Endothelial cell (in vitro differentiated cells): ENCODE results near the gene HLA-DQA1. TPM values are rescaled to one million over a fixed set of nuclear protein-coding genes. Genes with fewer than 3 reads are reported as not detected.

Experiments
- DNase-seq: peaks from one replicate; pipeline ENCODE4 v3.0.0; 2021; ENCODE audit warnings: low spot score
- H3K27ac Mint-ChIP-seq: one replicate; pipeline ENCODE4 v1.8.0; 2021; ENCODE audit warnings: mixed read lengths, inconsistent platforms; ENCODE audit not compliant: unreplicated experiment
- H3K27me3 Mint-ChIP-seq: one replicate; pipeline ENCODE4 v1.8.0; 2021; ENCODE audit warnings: mild to moderate bottlenecking, moderate library complexity, mixed read lengths, inconsistent platforms; ENCODE audit not compliant: unreplicated experiment
- H3K36me3 Mint-ChIP-seq: one replicate; pipeline ENCODE4 v1.8.0; 2021; ENCODE audit warnings: mild to moderate bottlenecking, low read depth, mixed read lengths, inconsistent platforms; ENCODE audit not compliant: unreplicated experiment
- H3K4me1 Mint-ChIP-seq: one replicate; pipeline ENCODE4 v1.8.0; 2021; ENCODE audit warnings: mild to moderate bottlenecking, mixed read lengths, inconsistent platforms; ENCODE audit not compliant: unreplicated experiment
- H3K4me3 Mint-ChIP-seq: one replicate; pipeline ENCODE4 v1.8.0; 2021; ENCODE audit warnings: mild to moderate bottlenecking, mixed read lengths, inconsistent platforms; ENCODE audit not compliant: unreplicated experiment
- H3K9me3 Mint-ChIP-seq: one replicate; pipeline ENCODE4 v1.8.0; 2021; ENCODE audit warnings: mixed read lengths, inconsistent platforms; ENCODE audit not compliant: unreplicated experiment
- CTCF ChIP-seq: fragments of 200-600 bp; sonication (generic); IDR thresholded peaks from one replicate; pipeline ENCODE4 v1.5.0; 2021; ENCODE audit warnings: antibody characterized with exemption; ENCODE audit not compliant: unreplicated experiment
- total RNA-seq: library from RNA; stranded (reverse); fragmentation: NEBNext Ultra II Directional; extraction: Animal tissue kit (Norgen Biotek cat#: 25700); gene quantifications from one replicate; pipeline ENCODE4 v1.2.1, GENCODE V29; 2021; ENCODE audit not compliant: unreplicated experiment

HLA-DQA1 gene
- total RNA-seq, 1 donor from 2014 or later = not detected

- Mint-ChIP-seq H3K4me3 (no peak overlapping the region), H3K9me3 (no peaks in the 10 kb centered on the region)
Measured at GRCh38 chr6:32607988-32608298, 29.3 kb upstream of the HLA-DQA1 start.

GRCh38 chr6:32608362-32608761 lies 28.8 kb upstream of the HLA-DQA1 start:
- no peak for TF ChIP-seq CTCF
- Mint-ChIP-seq H3K4me1 (peaks cover 5% of the 10 kb centered on the region), H3K27me3 (peaks cover 6% of the 10 kb centered on the region), H3K4me3 (no peak overlapping the region), H3K27ac (no peak overlapping the region), H3K36me3 (no peaks in the 10 kb centered on the region), H3K9me3 (no peaks in the 10 kb centered on the region)
- no peak for DNase-seq

More at GRCh38 chr6:32607988-32608298, 29.3 kb upstream of the HLA-DQA1 start:
- Mint-ChIP-seq H3K36me3 (no peaks in the 10 kb centered on the region), H3K27ac (no peak overlapping the region), H3K4me1 (peaks cover 5% of the 10 kb centered on the region), H3K27me3 (peaks cover 6% of the 10 kb centered on the region)
- TF ChIP-seq CTCF = no peak
- DNase-seq = no peak

GRCh38 chr6:32609391-32609730 lies 27.8 kb upstream of the HLA-DQA1 start:
- H3K36me3 Mint-ChIP-seq = no peaks in the 10 kb centered on the region
- H3K27me3 Mint-ChIP-seq = peaks cover 3% of the 10 kb centered on the region
- DNase-seq = no peak
- TF ChIP-seq CTCF = no peak
- no peak overlapping the region for H3K27ac Mint-ChIP-seq
- H3K9me3 Mint-ChIP-seq = no peaks in the 10 kb centered on the region
- H3K4me3 Mint-ChIP-seq = no peak overlapping the region
- H3K4me1 Mint-ChIP-seq = no peaks in the 10 kb centered on the region

GRCh38 chr6:32609731-32610640 lies 27.2 kb upstream of the HLA-DQA1 start:
- no peaks in the 10 kb centered on the region for H3K36me3 Mint-ChIP-seq
- no peaks in the 10 kb centered on the region for H3K9me3 Mint-ChIP-seq
- no peak for DNase-seq
- H3K27ac Mint-ChIP-seq = no peak overlapping the region
- H3K27me3 Mint-ChIP-seq = peaks cover 3% of the 10 kb centered on the region
- TF ChIP-seq CTCF = no peak
- no peaks in the 10 kb centered on the region for H3K4me1 Mint-ChIP-seq
- H3K4me3 Mint-ChIP-seq = no peak overlapping the region

- Mint-ChIP-seq H3K4me1 (peaks cover 2% of the 10 kb centered on the region), H3K36me3 (no peaks in the 10 kb centered on the region), H3K4me3 (no peak overlapping the region), H3K27me3 (peaks cover 3% of the 10 kb centered on the region), H3K9me3 (no peaks in the 10 kb centered on the region), H3K27ac (no peak overlapping the region)
- DNase-seq = no peak
- TF ChIP-seq CTCF = no peak
Measured at GRCh38 chr6:32610682-32611296, 26.4 kb upstream of the HLA-DQA1 start.
